Prostate gland (tissue), 2 donors: ENCODE data around the gene COL1A2. TPM values are rescaled to one million over a fixed set of nuclear protein-coding genes. Genes with fewer than 3 reads are reported as not detected.
A peak's percentile ranks its signal among the peaks of the same experiment; 100 is the strongest.

Experiments
- DNase-seq: peaks from one replicate; pipeline ENCODE4 v3.0.0-alpha.2; 2019; ENCODE audit warnings: low spot score
- H3K27ac ChIP-seq, 2 donors: fragments of 200-600 bp; sonication (generic); 2 replicates each; pipeline ENCODE4 v1.5.1; 2017 to 2019
- H3K27me3 ChIP-seq: fragments of 200-600 bp; sonication (generic); replicated peaks from 2 replicates; pipeline ENCODE4 v1.5.1; 2019; ENCODE audit not compliant: insufficient read depth
- H3K36me3 ChIP-seq, 2 donors: fragments of 200-600 bp; sonication (generic); 1 replicate in 1 of 2; 2 replicates in 1 of 2; pipeline versions ENCODE4 v1.5.1 to v1.8.1; 2017 to 2019
- H3K4me1 ChIP-seq: fragments of 200-600 bp; sonication (generic); replicated peaks from 2 replicates; pipeline ENCODE4 v1.5.1; 2019
- H3K4me3 ChIP-seq, 2 donors: fragments of 200-600 bp; sonication (generic); 2 replicates each; pipeline ENCODE4 v1.5.1; 2017 to 2019
- H3K9me3 ChIP-seq: fragments of 200-600 bp; sonication (generic); 2 replicates; pipeline ENCODE4 v1.5.1; 2017
- POLR2A ChIP-seq: fragments of 450-650 bp; IDR thresholded peaks from one replicate; pipeline ENCODE4 v1.6.1; 2016; ENCODE audit warnings: antibody characterized with exemption, mild to moderate bottlenecking
- POLR2AphosphoS5 ChIP-seq: sonication (generic); formaldehyde crosslinking; IDR thresholded peaks from one replicate; pipeline ENCODE4 v1.6.1; 2017; ENCODE audit warnings: antibody characterized with exemption
- WGBS: methylation state at CpG from one replicate; pipeline ENCODE4 v1.1.5; 2018; 5-methylcytosine and 5-hydroxymethylcytosine counted together
- intact Hi-C: fragments of 100-400 bp; cut with DNase I; formaldehyde crosslinking; loops from one replicate; pipeline ENCODE4 v1.14.2; 2022
- total RNA-seq, 2 donors: library from RNA; depleted of rRNA; stranded (reverse); fragments of >200 nt; gene quantifications; one replicate each; pipeline ENCODE4 v1.1.0, GENCODE V29; 2016
- TF ChIP-seq, protein P1 (sequence below), 4 experiments: fragments of 200-600 bp in 2 of 4; fragments of 450-650 bp in 2 of 4; sonication (generic) in 2 of 4; IDR thresholded peaks; 1 replicate in 3 of 4; 2 replicates in 1 of 4; pipeline ENCODE4 v1.5.1; 2016 to 2019; ENCODE audit warnings: antibody characterized with exemption in 4 of 4, mild to moderate bottlenecking in 2 of 4, moderate library complexity in 2 of 4

The COL1A2 gene
- total RNA-seq, 2 donors from 2014 or later: 51.2 to 805 TPM

- TF ChIP-seq POLR2AphosphoS5 (no peak), POLR2A (no peak)
- TF ChIP-seq, protein P1, sequence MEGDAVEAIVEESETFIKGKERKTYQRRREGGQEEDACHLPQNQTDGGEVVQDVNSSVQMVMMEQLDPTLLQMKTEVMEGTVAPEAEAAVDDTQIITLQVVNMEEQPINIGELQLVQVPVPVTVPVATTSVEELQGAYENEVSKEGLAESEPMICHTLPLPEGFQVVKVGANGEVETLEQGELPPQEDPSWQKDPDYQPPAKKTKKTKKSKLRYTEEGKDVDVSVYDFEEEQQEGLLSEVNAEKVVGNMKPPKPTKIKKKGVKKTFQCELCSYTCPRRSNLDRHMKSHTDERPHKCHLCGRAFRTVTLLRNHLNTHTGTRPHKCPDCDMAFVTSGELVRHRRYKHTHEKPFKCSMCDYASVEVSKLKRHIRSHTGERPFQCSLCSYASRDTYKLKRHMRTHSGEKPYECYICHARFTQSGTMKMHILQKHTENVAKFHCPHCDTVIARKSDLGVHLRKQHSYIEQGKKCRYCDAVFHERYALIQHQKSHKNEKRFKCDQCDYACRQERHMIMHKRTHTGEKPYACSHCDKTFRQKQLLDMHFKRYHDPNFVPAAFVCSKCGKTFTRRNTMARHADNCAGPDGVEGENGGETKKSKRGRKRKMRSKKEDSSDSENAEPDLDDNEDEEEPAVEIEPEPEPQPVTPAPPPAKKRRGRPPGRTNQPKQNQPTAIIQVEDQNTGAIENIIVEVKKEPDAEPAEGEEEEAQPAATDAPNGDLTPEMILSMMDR (IDR thresholded peaks at IDR 0.05): no peak
These were observed 2.8 kb upstream of the COL1A2 start for GRCh38 chr7:94391726-94392392.

GRCh38 chr7:94392393-94392786 lies 2.3 kb upstream of the COL1A2 start:
- H3K9me3 ChIP-seq: no peaks in the 10 kb centered on the region
- no peaks in the 10 kb centered on the region for H3K36me3 ChIP-seq
- TF ChIP-seq, protein P1 (IDR thresholded peaks at IDR 0.05): no peak
- no peak for TF ChIP-seq POLR2AphosphoS5
- TF ChIP-seq POLR2A: no peak
- no peaks in the 10 kb centered on the region for H3K4me1 ChIP-seq
- WGBS: 44% methylated on average over 1 of the region's 1 CpG
- intact Hi-C loops: no loop called here
- no peaks in the 10 kb centered on the region for H3K27me3 ChIP-seq
- H3K27ac ChIP-seq: peak overlapping the region; percentile 63 to 77
- no peak overlapping the region for H3K4me3 ChIP-seq
- no peak for DNase-seq

More at GRCh38 chr7:94391726-94392392, 2.8 kb upstream of the COL1A2 start:
- 31% methylated on average over 4 of the region's 4 CpGs for WGBS
- Histone ChIP-seq H3K9me3 (no peaks in the 10 kb centered on the region), H3K4me1 (no peaks in the 10 kb centered on the region), H3K27me3 (no peaks in the 10 kb centered on the region), H3K4me3 (no peak overlapping the region), H3K36me3 (no peaks in the 10 kb centered on the region), H3K27ac (peak overlapping the region in 1 of 2 donors; percentile 63)
- intact Hi-C loops: no loop called here
- no peak for DNase-seq

DNA sequence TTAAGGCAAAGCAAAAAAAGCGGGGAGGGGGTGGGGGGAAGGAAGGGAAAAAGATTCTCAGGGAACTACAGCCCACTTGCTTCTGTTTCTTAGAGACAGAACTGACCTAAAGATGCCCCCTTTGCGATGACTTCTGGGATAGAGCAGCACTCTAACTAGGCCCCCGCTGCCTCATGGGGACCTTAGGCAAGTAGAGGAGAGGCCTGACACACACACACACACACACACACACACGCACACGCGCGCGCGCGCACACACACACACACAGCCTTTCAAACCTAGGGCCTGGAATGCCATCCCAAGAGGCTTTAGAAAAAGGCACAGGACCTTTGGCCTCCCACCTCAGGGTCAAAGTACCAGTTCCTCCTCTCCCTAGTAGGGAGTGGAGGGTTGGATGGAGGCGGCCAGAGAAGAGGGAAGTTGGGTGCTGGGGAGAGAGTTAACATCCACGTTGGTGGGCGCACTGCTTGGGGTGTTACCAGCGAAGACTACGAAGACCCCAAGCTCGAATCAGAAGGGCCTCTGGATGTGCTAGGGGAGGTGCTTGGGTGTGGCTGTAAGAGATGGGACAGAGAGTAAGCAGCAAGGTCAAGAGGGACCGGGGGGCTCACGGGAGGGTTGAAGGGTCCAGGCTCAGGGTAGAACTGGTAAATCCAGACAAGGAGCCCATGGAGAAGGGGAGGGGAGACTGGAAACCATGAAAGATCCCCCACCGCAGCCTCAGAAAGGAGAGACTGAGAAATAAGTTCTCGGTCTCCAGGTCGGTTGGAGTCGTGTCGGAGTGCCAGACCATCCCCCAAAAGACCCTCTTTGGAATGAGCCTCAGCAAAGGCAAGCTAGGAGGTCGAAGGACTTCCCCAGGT lies 1.2 kb upstream of the COL1A2 start:
- intact Hi-C loops: loop anchor here (2.0 kb wide), 1 partner anchor 19 kb away; no protein-coding TSS in a partner anchor
- H3K4me3 ChIP-seq: peak overlapping the region in 1 of 2 donors; percentile 23
- no peak for DNase-seq
- no peaks in the 10 kb centered on the region for H3K27me3 ChIP-seq
- no peaks in the 10 kb centered on the region for H3K9me3 ChIP-seq
- H3K4me1 ChIP-seq: no peaks in the 10 kb centered on the region
- H3K27ac ChIP-seq: peak overlapping the region; percentile 63 to 77
- 51% methylated on average over 24 of the region's 24 CpGs for WGBS
- TF ChIP-seq POLR2A (no peak), POLR2AphosphoS5 (no peak)
- TF ChIP-seq, protein P1 (IDR thresholded peaks at IDR 0.05): no peak
- no peaks in the 10 kb centered on the region for H3K36me3 ChIP-seq

- no peaks in the 10 kb centered on the region for H3K27me3 ChIP-seq
- WGBS: 7% methylated on average over 19 of the region's 19 CpGs
- peak overlapping the region; percentile 63 to 77 for H3K27ac ChIP-seq
- H3K4me1 ChIP-seq: no peaks in the 10 kb centered on the region
- no peak for DNase-seq
- TF ChIP-seq POLR2AphosphoS5 (no peak), POLR2A (no peak)
- TF ChIP-seq, protein P1 (IDR thresholded peaks at IDR 0.05): no peak
- peak overlapping the region; percentile 23 to 29 for H3K4me3 ChIP-seq
- intact Hi-C loops: loop anchor here (2.0 kb wide), 1 partner anchor 19 kb away; no protein-coding TSS in a partner anchor
- no peaks in the 10 kb centered on the region for H3K36me3 ChIP-seq
- H3K9me3 ChIP-seq: no peaks in the 10 kb centered on the region
These were observed 622 bp upstream of the COL1A2 start for GRCh38 chr7:94394109-94394436.
